B cell (primary cell): ENCODE measurements around the gene TRMU.

Source experiments
- CTCF ChIP-seq: fragments of 200-600 bp; IDR thresholded peaks from one replicate; pipeline ENCODE4 v1.8.0; 2022; ENCODE audit warnings: antibody characterized with exemption, mild to moderate bottlenecking
- EZH2 ChIP-seq: IDR thresholded peaks from 2 replicates; pipeline ENCODE4 v1.6.1; 2012; ENCODE audit warnings: borderline replicate concordance, low read depth, mild to moderate bottlenecking, moderate library complexity, low read length; ENCODE audit not compliant: insufficient read depth, poor library complexity, severe bottlenecking

DNA sequence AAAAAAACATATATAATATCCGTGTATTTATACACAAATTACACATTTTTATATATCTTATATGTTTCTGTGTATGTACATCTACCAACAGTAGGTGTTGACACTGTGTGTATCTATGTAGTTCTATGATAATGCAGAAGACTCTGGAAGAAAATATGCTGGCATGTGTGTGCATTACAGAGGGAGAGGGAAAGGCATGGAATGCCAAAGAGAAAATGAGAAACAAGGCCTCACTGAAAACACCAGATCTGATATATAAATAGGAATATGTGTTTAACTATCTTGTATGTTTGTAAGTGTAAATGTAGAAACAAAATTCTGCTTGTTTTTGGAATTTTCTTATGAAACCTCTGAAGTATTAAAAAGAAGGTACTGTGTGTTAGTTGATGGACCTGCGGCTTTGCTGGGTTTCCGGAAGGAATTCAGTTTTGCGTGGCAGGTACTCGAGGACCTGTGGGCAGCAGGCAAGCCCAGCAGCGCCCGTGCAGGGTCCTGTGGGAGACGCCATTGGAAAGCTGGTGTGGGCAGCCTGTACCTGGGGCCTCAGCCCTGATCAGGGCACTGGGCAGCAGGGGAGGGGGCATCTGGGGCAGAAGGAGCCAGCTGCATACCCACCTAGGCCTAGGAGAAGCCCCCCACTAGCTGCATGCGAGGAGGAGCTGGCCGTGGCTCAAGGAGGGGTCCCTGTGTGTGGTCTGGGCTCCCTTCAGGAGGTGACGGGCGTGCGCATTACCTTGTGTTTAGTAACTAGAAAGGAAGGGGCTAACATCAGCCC, 7.6 kb upstream of the TRMU start:
- no peak for TF ChIP-seq CTCF
- TF ChIP-seq EZH2: no peak
